ENCODE measurements around the gene UNC93B1. TPM values are rescaled to one million over a fixed set of nuclear protein-coding genes. Genes with fewer than 3 reads are reported as not detected.

UNC93B1 gene
- total and polyA plus RNA-seq, 2 of the 8 experiments (the other 6 are each of a cell fraction or from before 2014, with no cell fraction given) = 18.9 to 34.3 TPM

- TF ChIP-seq CHD7 (IDR thresholded peaks at IDR 0.05; ENCODE audit: insufficient replicate concordance, low read length) (no peak), CTCF (IDR thresholded peaks at IDR 0.05; ENCODE audit: control extremely low read depth in 1 of 3, insufficient read depth in 1 of 3, low read depth in 1 of 3, low read length in 3 of 3) (no peak), RNF2 (IDR thresholded peaks at IDR 0.05; ENCODE audit: borderline replicate concordance, low read depth, low read length, missing control alignments, poor library complexity, severe bottlenecking) (no peak), CHD2 (IDR thresholded peaks at IDR 0.05; ENCODE audit: low read length) (no peak), RBBP5 (IDR thresholded peaks at IDR 0.05; ENCODE audit: borderline replicate concordance, low read depth, low read length) (no peak), SP1 (IDR thresholded peaks at IDR 0.05; ENCODE audit: low read depth, low read length) (no peak), ASH2L (IDR thresholded peaks at IDR 0.05; ENCODE audit: low read length) (no peak)
Observed at GRCh38 chr11:68042219-68043028, 38.5 kb upstream of the UNC93B1 start (continued).

Data from H1 (cell line).